D721Med (cell line): ENCODE results near the gene EGFR.

Experiments
- DNase-seq: peaks from one replicate; pipeline ENCODE4 v3.0.0; 2011; ENCODE audit warnings: low spot score; ENCODE audit not compliant: insufficient read length
- FAIRE-seq: peaks from 2 replicates; lab custom pipeline; 2011; peaks lifted over from hg19 to GRCh38; lab: Jason Lieb, UNC
- CTCF ChIP-seq: IDR thresholded peaks from 2 replicates; pipeline ENCODE4 v1.5.1; 2012; ENCODE audit warnings: mild to moderate bottlenecking, control low read depth; ENCODE audit not compliant: insufficient read depth; ENCODE audit errors: missing control alignments

The EGFR gene

GRCh38 chr7:54985426-54986330 is 33.1 kb upstream of the EGFR start:
- DNase-seq (no peak), FAIRE-seq (no peak)
- no peak for TF ChIP-seq CTCF

GRCh38 chr7:54986716-54987115 is 32.1 kb upstream of the EGFR start:
- FAIRE-seq: no peak
- TF ChIP-seq CTCF: no peak
- DNase-seq: no peak

GRCh38 chr7:54987772-54988171 is 31.0 kb upstream of the EGFR start:
- no peak for TF ChIP-seq CTCF
- FAIRE-seq: no peak
- DNase-seq: no peak

- no peak for TF ChIP-seq CTCF
- FAIRE-seq (no peak), DNase-seq (no peak)
These were observed 30.3 kb upstream of the EGFR start for GRCh38 chr7:54988516-54988915.

- FAIRE-seq: no peak
- DNase-seq: no peak
- TF ChIP-seq CTCF: no peak
These were observed 29.2 kb upstream of the EGFR start for GRCh38 chr7:54989453-54990225.

- DNase-seq (no peak), FAIRE-seq (no peak)
- TF ChIP-seq CTCF: no peak
These were observed 27.5 kb upstream of the EGFR start for GRCh38 chr7:54991341-54991740.
